ENCODE results near the gene ZYX.
"Not testable (repeated sequence)": the region's sequence is repeated elsewhere in the genome, so short reads cannot be mapped to it uniquely, and the experiment has no call there.

ZYX gene

DNA sequence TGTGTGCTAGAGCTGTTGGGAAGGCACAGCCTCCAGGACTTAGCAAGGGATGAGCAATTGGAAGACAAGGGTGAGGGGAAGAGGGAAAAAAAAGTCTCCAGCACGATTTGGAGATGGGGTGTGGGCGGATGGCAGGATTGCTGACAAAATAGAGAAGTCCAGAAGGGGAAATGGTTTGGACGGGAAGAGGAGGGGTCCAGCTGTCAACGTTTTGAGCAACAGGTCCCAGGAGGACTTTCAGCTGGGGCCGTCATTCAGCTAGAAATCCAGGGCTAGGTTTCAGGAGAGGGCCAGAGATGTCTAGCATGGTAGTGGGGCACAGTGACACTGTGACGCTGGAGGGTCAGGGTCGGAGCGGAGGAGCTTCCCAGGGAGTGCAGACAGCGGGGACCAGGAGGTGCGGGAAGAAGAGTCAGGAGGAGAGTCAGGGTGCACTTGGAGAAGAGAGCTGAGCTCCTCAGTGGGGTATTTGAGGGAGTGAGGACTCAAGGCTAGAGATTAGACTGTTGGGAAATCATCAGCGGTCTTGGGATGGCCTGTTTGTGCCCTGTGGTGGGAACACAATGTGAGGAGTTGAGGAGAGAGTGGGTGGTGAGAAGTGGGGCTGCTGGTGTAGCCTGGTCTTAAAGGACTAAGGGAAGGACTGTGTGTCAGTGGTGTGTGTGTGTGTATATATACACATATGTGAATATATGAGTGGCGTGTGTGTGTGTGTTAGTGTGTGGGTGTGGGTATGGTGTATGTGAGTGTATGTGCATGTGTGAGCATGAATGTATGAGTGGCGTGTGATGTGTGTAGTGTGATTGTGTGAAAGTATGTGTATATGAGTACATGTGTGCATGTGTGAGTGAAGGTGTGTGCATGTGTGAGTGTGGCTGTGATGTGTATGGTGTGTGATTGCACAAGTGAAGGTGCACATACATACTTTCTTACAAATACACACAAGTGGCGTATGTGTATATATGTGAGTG is 3.8 kb downstream of the ZYX start:
- no peak for DNase-seq

- no peak for DNase-seq
Measured at GRCh38 chr7:143385891-143386781, 5.0 kb downstream of the ZYX start.

GRCh38 chr7:143387156-143387975 is 6.2 kb downstream of the ZYX start:
- DNase-seq: no peak

DNA sequence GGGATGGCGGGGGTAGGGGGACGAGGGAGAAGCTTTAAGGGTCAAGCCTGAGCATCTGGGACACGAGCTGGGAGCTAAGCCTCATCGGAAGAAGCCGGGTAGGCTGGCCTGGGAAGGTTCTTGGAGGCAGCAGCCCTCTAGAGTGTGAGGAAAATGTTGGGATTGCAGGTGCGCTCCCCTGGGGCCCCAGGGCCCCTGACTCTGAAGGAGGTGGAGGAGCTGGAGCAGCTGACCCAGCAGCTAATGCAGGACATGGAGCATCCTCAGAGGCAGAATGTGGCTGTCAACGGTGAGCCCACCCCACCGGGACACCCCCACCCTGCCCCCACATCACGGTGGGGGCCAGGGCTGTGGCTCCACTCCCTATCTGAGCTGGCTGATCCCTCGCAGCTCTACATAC is 6.9 kb downstream of the ZYX start:
- DNase-seq: no peak

DNA sequence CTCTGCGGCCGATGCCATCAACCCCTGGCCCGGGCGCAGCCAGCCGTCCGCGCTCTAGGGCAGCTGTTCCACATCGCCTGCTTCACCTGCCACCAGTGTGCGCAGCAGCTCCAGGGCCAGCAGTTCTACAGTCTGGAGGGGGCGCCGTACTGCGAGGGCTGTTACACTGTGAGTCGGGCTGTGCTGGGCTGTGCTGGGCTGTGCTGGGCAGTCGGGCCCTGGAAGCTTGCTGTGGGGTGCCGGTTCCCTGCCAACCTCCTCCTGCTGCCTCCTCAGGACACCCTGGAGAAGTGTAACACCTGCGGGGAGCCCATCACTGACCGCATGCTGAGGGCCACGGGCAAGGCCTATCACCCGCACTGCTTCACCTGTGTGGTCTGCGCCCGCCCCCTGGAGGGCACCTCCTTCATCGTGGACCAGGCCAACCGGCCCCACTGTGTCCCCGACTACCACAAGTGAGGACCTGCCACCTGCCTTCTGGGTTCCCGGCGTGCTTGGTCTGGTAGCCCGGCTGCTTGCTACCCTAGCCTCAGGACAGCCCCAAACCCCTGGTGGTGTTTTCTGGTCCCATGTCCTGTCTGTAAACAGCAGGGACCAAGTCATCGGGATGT is 7.5 kb downstream of the ZYX start:
- no peak for DNase-seq

- DNase-seq: no peak
Measured at GRCh38 chr7:143389316-143390103, 8.4 kb downstream of the ZYX start.

DNA sequence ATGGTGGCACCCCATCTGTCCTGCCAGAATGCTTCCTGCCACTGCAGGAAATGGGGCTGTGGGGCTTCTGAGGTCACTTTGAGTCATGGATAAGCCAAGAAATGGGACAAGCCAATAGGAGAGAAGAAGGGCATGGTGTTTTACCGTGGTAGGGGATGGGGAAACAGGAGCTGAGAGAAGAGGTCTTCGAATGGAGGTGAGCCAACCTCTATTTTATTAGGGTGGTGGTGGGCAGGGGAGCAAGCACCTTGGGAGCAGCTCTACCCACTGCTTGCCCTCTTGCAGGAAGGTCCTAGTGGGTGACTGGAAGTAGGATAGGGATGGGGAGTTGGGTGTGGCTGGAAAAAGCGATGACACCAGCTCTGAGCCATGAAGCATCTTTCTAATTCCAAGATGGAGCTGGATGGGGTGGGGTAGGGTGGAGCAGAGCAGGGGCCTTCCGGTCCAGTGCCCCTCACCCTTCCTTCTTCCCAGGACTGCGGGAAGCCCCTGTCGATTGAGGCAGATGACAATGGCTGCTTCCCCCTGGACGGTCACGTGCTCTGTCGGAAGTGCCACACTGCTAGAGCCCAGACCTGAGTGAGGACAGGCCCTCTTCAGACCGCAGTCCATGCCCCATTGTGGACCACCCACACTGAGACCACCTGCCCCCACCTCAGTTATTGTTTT is 9.1 kb downstream of the ZYX start:
- DNase-seq: no peak

DNA sequence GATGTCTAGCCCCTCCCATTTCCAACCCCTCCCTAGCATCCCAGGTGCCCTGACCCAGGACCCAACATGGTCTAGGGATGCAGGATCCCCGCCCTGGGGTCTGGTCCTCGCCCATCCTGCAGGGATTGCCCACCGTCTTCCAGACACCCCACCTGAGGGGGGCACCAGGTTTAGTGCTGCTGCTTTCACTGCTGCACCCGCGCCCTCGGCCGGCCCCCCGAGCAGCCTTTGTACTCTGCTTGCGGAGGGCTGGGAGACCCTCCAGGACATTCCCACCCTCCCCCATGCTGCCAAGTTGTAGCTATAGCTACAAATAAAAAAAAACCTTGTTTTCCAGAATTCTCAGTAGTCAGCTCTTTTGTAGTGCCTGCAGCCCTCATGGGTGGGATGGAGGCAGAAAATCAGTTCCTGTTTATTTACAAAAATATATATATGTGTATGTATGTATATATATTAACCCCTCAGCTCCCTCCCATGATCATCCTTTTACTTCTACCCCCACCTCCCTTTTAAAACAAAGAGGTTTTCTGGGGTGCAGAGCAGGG is 9.7 kb downstream of the ZYX start:
- no peak for DNase-seq

GRCh38 chr7:143391462-143392404 is 10.6 kb downstream of the ZYX start:
- no peak for DNase-seq

- DNase-seq: not testable (repeated sequence)
Measured at GRCh38 chr7:143392427-143392826, 11.3 kb downstream of the ZYX start.

DNA sequence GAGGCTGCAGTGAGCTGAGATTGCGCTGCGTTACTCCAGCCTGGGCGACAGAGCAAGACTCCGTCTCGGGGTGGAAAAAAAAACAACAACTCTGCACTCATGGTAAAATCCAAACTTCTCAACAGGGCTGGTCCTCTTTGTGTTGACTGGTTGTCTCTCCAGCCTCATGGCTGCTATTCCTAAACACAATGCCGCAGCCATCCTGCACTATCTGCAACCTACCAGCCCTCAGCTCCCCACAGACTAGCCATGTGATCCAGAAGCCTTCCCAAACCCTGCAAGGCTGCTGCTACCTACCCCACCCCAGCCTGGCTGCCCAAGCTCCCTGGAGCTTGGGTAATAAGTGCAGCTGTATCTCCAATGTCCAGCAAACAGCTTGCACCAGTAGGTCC is 11.7 kb downstream of the ZYX start:
- no peak for DNase-seq

GRCh38 chr7:143393267-143394041 is 12.3 kb downstream of the ZYX start:
- DNase-seq: no peak

GRCh38 chr7:143394068-143394467 is 12.9 kb downstream of the ZYX start:
- DNase-seq: no peak

DNA sequence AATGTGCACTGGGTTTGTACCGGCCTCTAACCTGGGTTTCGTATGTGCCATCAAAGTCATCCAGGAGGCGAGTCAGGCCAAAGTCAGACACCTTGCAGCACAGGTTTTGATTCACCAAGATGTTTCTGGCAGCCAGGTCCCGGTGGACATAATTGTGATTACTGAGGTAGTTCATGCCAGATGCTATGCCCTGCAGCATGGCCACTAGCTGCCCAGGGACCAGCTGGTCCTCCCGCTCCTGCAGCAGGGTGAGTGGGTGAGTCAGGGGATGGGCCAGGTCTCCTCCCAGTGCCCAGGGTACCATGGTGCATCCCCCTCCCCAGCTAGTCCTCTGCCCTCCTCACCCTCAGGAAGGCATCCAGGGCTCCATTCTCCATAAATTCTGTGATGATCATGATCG is 13.6 kb downstream of the ZYX start:
- DNase-seq: no peak

DNA sequence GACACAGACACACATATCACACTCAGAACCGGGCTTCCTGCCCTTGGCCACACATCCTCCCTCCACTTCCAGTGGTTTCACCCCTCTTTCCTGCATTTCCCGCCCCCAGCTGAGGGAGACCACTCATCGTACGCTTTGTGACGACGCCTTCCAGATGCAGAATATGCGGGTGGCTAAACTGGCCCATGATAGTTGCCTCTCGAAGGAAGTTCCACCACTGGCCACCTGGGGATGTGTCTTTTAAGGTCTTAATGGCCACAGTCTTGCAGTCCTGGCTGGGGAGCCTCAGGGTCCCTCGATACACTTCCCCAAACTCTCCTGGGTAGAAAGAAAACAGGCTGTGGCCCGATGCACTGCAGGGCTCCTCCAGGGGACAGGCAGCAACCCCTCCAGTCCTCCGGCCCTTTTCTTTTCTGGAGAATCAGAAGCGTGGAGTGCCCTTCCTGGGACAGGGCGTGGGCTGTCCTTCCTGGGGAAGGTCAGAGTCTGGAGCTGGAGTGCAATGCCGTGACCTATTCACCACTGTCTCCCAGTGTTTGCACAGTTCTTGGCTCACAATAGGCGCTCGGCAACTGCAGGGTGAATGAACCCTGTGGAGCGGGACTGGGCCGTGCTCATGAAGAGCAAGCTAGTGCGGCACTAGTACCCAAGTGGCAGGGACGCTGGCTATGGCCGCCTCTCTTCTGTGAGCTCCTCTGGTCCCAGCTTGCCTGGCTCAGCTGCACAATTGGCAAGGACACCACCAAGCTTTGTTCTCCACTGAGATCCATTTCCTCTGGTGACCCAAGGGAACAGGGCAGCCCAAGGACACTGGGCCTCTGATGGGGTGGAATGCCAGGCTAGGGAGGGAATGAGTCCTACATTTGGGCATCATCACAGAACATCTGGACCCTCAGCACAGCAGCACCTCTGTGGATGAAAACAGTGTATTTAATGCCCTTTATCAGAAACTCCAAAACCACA is 14.3 kb downstream of the ZYX start:
- DNase-seq: no peak

DNA sequence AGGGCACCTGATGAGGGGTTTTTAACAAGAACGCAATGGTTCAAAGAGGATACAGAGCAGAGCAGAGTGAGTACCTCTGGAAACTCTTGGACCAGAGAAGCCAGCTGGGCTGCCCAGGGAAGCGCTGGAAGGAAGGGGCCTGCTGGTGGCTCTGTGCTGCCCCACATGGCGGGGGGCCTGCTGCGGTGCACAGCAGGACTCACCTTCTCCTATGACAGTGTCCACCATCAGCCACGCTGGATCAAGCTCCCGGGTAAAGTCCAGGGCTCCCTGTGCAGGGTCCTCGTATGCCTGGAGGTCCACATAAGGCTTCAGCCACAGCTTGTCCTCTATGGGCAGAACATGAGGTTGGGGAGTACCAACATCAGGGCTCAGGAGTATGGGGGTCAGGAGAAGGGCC is 15.0 kb downstream of the ZYX start:
- DNase-seq: no peak

All from NCI-H2029 (cell line).